Stimulated activated CD4-positive, alpha-beta T cell treated with anti-CD3 and anti-CD28 coated beads, TNF-alpha, amount 100 ng/mL, for 24 hours (primary cell): ENCODE results near the gene WFDC12.

Experiments used
- DNase-seq, 3 experiments: peaks; one replicate each; pipeline ENCODE4 v3.0.0-alpha.2; 2020; ENCODE audit warnings: low read depth in 3 of 3

Gene WFDC12

DNA sequence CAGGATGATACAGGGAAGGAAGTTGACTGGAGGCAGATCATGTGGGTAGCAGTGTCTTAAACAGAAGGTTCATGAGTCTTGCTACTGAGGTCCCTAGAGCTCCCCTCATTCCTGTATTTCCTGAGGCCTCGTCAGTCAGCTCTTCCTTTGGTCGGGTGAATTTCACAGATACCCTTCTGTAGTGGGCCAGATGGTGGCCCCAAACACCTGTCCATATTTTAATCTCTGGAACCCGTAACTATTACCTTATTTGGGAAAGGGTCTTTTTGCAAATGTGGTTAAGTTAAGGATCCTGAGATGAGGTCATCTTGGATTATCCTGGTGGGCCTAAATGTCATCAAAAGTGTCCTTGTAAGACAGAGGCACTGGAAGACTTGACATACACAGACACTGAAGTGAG, 32.9 kb downstream of the WFDC12 start:
- DNase-seq, result no peak

DNA sequence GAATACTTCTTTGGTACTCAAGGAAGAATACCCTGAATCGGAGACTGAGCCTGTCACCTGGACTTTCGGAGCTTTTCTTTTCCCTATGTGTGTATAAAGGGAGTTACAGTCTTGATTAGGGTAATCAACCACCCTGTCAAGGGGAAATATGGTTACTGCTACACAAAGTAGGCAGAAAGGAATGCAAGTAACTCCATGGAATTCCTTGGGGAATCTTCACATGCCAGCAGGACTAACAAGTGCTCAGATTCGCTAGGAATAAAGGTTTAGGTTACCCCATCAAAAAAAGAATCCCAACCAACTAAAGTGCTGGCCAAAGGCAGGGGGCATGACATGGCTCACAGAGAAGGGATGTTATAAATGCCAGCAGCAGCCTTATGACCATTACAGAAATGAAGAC, 33.8 kb downstream of the WFDC12 start:
- DNase-seq, result no peak

DNA sequence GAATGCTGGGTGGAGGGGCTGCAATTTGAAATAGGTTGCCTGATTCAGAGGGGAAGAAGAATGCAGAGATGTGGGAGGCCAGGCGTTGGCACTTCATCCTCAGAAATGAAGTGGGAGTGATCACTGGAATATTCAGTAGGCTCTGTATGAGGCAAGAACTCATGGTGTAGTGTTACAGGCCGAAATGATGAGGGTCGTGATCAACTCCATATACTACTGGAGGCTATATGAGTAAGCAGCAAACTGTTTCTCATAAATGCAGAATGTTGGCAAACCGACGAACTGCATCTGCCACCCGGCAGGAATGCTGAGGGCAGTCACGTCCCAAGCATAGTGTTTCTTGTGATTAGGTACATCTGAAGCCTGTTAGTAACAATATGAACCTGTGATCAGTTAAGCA, 36.0 kb downstream of the WFDC12 start:
- no peak for DNase-seq

DNA sequence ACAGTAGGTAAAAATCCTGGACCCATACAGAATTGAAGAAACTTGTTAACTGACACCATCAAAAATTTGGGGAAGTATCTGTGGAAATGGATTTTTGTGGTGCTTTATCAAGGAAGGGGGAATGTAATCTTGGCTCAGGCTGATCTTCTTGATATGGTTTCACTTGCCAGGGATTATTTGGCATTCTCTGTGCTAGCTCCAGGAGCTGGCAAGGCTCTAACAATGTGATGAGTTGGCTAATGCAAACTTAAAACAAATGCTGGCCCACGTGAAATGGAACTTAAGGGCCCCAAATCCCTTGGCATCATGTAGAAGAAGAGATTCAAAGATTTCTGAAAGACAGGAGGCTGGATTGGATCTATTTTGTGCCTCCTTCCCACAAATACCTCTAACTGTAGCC, 36.5 kb downstream of the WFDC12 start:
- no peak for DNase-seq

DNA sequence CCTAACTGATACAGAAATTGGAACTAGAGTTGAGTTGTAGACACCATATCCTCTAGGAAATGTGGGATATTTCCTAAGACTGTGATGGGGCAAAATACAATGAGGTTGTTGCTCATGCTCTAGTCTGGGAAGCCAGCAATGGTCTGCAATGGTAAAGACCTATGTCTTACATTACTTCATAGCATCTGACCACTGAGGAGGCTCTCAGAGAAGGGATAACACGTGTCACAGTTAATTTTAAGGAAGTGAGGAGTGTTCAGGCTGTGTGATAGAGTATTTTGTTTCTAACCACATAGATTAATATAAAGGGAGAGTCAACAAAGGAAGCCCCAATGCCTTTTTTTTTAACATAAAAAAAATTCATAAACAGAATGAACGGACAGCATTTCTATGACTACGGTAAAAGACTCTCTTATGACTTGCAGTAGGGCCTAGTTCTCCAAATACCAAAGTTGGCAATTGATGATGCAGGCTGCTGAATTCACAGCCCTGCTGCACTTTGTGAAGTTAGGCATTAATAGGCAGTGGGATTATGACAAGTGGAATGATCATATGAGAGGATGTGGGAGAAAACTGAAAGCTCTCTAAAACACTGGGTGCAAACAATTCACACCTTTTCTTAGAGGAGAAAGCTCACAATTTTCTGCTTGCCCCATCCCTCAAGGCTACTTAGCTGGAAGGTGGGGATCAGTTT, 37.0 kb downstream of the WFDC12 start:
- no peak for DNase-seq

DNA sequence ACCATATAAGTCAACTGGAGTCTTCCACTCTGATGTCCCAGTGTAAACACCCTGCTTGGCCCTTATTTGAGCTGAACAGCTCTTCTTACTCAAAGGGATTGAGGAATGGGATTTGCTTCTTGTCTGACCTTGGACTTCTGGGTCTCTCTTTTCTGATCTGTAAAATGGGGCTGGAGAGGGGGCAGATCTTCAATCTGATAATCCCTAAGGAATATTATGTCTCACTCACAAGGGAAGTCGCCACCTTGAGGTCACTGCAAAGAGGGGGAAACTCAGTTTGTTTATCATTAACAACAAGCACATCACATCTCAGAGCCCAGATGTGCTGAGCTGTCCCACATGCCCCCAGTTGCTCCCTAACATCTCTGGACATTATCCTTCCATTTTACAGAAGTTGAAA, 38.4 kb downstream of the WFDC12 start:
- no peak for DNase-seq

DNA sequence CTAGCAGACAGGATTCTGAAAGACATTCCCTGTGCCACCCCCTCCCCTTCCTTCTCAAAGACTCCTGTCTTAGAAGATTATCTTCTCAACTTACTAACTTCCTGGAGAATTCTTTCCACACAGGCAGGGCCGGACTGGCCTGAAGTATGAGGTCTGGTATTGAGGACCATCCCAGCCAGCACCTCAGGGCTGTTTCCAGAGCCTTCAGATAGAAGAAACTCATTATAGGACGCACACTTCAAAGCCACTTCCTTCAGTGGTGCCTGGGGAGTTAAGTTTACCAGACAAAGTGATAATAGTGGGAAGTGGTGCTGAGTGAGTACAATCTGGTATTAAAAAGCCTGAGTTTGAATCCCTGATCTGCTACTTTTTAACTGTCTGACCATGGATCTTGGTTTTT, 39.0 kb downstream of the WFDC12 start:
- DNase-seq, result no peak

DNA sequence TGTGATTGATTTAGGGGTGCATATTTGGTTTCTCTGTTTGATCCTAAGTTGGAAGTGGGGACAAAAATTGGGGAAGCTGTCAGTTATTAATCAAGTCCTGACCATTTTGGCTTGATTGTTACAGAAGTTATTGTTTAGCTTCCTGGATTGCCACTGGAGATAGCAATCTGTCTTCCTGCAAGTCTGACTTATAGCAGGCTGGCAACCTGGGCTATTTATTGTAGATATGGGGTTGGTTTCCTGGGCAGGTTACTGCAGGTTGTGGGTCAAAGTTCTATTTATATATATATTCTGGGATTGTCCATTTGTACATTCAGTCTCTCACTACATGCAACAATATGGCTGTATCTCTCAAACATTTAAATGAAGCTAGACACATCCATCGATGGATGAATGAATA, 41.1 kb downstream of the WFDC12 start:
- no peak for DNase-seq

DNA sequence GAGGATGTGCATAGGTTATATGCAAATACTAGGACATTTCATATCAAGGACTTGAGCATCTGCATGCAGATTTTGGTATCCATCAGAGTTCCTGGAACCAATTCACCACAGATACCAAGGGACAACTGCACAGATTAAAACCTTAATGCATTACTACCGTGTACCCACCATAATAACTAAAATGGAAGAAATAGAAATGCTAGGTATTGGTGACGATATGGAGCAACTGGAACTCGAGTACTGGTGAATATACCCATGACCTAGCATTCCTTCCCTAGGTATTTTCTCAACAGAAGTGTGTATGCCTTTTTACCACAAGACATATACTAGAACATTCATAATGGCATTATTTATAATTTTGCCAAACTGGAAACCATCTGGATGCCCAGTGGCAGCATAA, 41.8 kb downstream of the WFDC12 start:
- DNase-seq, result no peak

DNA sequence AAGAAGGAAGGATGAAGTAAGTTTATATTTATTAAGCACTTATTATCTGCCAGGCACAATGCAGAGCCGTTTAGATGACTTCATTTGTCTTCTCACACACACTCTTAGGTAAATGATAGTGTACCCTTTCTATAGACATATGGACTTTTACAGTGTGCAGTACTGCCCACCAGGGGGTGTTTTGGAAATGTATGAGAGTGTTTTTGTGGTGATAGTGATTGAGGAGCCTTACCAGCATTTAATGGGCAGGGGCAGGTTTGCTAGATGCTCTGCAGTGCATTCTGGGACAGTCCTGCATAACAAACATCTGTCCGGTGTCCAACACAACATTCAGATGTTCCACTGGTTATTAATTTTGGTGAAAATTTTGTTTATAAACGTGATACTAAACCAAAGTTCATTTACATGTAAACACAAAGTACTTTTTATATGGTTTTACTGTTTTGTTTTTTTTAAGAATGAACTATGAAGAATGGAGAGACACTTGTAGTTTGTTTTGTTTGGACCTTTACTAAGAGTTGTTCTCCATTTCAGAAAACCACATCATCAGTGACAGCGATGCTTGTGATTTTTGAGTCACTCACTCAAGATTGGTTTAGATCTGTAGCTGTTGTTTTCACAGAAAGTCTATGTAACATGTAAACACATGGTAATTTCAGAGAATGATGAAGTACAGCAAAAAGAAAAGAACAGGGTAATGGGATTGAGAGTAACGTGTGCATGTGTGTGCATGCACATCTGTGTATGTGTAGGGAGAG, 43.2 kb downstream of the WFDC12 start:
- DNase-seq, result no peak

DNA sequence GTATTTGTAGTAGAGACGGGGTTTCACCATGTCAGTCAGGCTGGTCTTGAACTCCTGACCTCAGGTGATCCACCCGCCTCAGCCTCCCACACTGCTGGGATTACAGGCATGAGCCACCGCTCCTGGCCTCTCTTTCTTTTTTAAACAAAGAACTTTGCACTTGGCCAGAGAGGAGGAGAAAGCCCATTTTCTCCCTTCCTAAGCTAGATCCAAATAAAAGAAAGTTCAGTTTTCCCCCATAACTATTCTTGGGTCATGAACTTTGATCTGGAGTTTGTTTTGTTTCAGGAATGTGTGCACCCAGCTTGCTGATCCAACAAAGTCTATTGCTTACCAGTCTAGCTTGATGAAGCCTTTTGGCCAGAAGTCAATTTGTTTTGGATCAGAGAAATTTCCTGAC, 46.7 kb downstream of the WFDC12 start:
- DNase-seq, result no peak
